Colonic mucosa (tissue), 4 donors: Measurements from ENCODE around the gene DGKB. TPM values are rescaled to one million over a fixed set of nuclear protein-coding genes. Genes with fewer than 3 reads are reported as not detected.

ENCODE experiments used
- DNase-seq: peaks from one replicate; pipeline ENCODE4 v3.0.0-alpha.2; 2020
- H3K27ac ChIP-seq: fragments of 200-600 bp; one replicate; pipeline ENCODE4 v1.8.0; 2021
- H3K27me3 ChIP-seq: fragments of 200-600 bp; one replicate; pipeline ENCODE4 v1.8.0; 2021
- H3K36me3 ChIP-seq: fragments of 200-600 bp; one replicate; pipeline ENCODE4 v1.8.0; 2021
- H3K4me1 ChIP-seq: fragments of 200-600 bp; one replicate; pipeline ENCODE4 v1.8.0; 2021; ENCODE audit warnings: mild to moderate bottlenecking
- H3K4me3 ChIP-seq: fragments of 200-600 bp; one replicate; pipeline ENCODE4 v1.8.0; 2021
- H3K9ac ChIP-seq, 2 donors: one replicate each; pipeline ENCODE4 v1.7.0; 2013; ENCODE audit warnings: control low read depth in 2 of 2, low read depth in 2 of 2, low read length in 2 of 2
- H3K9me3 ChIP-seq: fragments of 200-600 bp; one replicate; pipeline ENCODE4 v1.8.0; 2021
- CTCF ChIP-seq: fragments of 200-600 bp; IDR thresholded peaks from one replicate; pipeline ENCODE4 v1.8.0; 2022; ENCODE audit warnings: antibody characterized with exemption, mild to moderate bottlenecking
- intact Hi-C: fragments of 100-400 bp; cut with DNase I; formaldehyde crosslinking; loops from one replicate; pipeline ENCODE4 v1.14.1; 2022
- total RNA-seq, 2 donors: library from RNA; stranded (reverse); fragmentation: NEBNext Ultra II Directional in 1 of 2; extraction: Animal tissue kit (Norgen Biotek cat#: 25700) in 1 of 2; gene quantifications; one replicate each; pipeline ENCODE4 v1.2.1, GENCODE V29; 2021
- donor health status: healthy.
- donor health status: DM: no; HTN: no; CAD: no.
- donor health status: DM: no; HTN: no; CAD: no.

Gene DGKB
- total RNA-seq, 2 donors from 2014 or later: 0.25 to 0.61 TPM

GRCh38 chr7:14552060-14552459 lies 350.5 kb downstream of the DGKB start:
- Histone ChIP-seq H3K9me3 (no peaks in the 10 kb centered on the region), H3K27me3 (no peaks in the 10 kb centered on the region), H3K4me3 (no peak overlapping the region), H3K4me1 (no peaks in the 10 kb centered on the region), H3K27ac (no peak overlapping the region), H3K36me3 (no peaks in the 10 kb centered on the region), H3K9ac (no peak overlapping the region)
- intact Hi-C loops: no loop called here
- no peak for TF ChIP-seq CTCF
- no peak for DNase-seq

GRCh38 chr7:14551310-14551709 lies 351.2 kb downstream of the DGKB start:
- H3K9me3 ChIP-seq: no peaks in the 10 kb centered on the region
- H3K4me1 ChIP-seq: no peaks in the 10 kb centered on the region
- H3K4me3 ChIP-seq: no peak overlapping the region
- no peak for TF ChIP-seq CTCF
- no peak overlapping the region for H3K9ac ChIP-seq
- no peaks in the 10 kb centered on the region for H3K36me3 ChIP-seq
- no peaks in the 10 kb centered on the region for H3K27me3 ChIP-seq
- intact Hi-C loops: no loop called here
- no peak for DNase-seq
- H3K27ac ChIP-seq: no peak overlapping the region

- intact Hi-C loops: no loop called here
- TF ChIP-seq CTCF: no peak
- no peak overlapping the region for H3K4me3 ChIP-seq
These were observed 359.9 kb downstream of the DGKB start for GRCh38 chr7:14542624-14543023.

GRCh38 chr7:14521183-14521582 lies 381.4 kb downstream of the DGKB start:
- no peaks in the 10 kb centered on the region for H3K4me1 ChIP-seq
- H3K36me3 ChIP-seq: no peaks in the 10 kb centered on the region
- H3K9me3 ChIP-seq: no peaks in the 10 kb centered on the region
- no peak overlapping the region for H3K4me3 ChIP-seq
- no peak for TF ChIP-seq CTCF
- no peaks in the 10 kb centered on the region for H3K27me3 ChIP-seq
- H3K9ac ChIP-seq: no peak overlapping the region
- intact Hi-C loops: no loop called here
- no peak overlapping the region for H3K27ac ChIP-seq
- DNase-seq: no peak

More at GRCh38 chr7:14542624-14543023, 359.9 kb downstream of the DGKB start:
- H3K36me3 ChIP-seq: no peaks in the 10 kb centered on the region
- no peak overlapping the region for H3K27ac ChIP-seq
- no peak for DNase-seq
- H3K9me3 ChIP-seq: no peaks in the 10 kb centered on the region
- no peaks in the 10 kb centered on the region for H3K27me3 ChIP-seq
- H3K4me1 ChIP-seq: no peaks in the 10 kb centered on the region
- no peak overlapping the region for H3K9ac ChIP-seq

- H3K36me3 ChIP-seq: no peaks in the 10 kb centered on the region
- H3K27ac ChIP-seq: no peak overlapping the region
- H3K9me3 ChIP-seq: no peaks in the 10 kb centered on the region
- no peak for TF ChIP-seq CTCF
- no peaks in the 10 kb centered on the region for H3K27me3 ChIP-seq
- no peak for DNase-seq
- intact Hi-C loops: no loop called here
- no peak overlapping the region for H3K4me3 ChIP-seq
- H3K4me1 ChIP-seq: no peaks in the 10 kb centered on the region
- H3K9ac ChIP-seq: no peak overlapping the region
These were observed 392.3 kb downstream of the DGKB start for GRCh38 chr7:14510268-14510667.

- H3K36me3 ChIP-seq: no peaks in the 10 kb centered on the region
- no peaks in the 10 kb centered on the region for H3K4me1 ChIP-seq
- H3K4me3 ChIP-seq: no peak overlapping the region
- H3K9me3 ChIP-seq: no peaks in the 10 kb centered on the region
- H3K27me3 ChIP-seq: no peaks in the 10 kb centered on the region
- TF ChIP-seq CTCF: no peak
- no peak for DNase-seq
- H3K27ac ChIP-seq: no peak overlapping the region
- intact Hi-C loops: no loop called here
- H3K9ac ChIP-seq: no peak overlapping the region
These were observed 394.9 kb downstream of the DGKB start for GRCh38 chr7:14507617-14508016.
